GM12891 (cell line): Measurements from ENCODE around the gene PPP4R4.

Experiments used
- POLR2A ChIP-seq: IDR thresholded peaks from 2 replicates; pipeline ENCODE4 v1.6.1; 2011; ENCODE audit warnings: low read depth, low read length, control low read depth
- POLR2AphosphoS5 ChIP-seq: IDR thresholded peaks from 2 replicates; pipeline ENCODE4 v1.6.1; 2011; ENCODE audit warnings: low read depth, low read length, control low read depth
- TAF1 ChIP-seq: IDR thresholded peaks from 2 replicates; pipeline ENCODE4 v1.6.1; 2011; ENCODE audit warnings: low read depth, low read length, control low read depth

DNA sequence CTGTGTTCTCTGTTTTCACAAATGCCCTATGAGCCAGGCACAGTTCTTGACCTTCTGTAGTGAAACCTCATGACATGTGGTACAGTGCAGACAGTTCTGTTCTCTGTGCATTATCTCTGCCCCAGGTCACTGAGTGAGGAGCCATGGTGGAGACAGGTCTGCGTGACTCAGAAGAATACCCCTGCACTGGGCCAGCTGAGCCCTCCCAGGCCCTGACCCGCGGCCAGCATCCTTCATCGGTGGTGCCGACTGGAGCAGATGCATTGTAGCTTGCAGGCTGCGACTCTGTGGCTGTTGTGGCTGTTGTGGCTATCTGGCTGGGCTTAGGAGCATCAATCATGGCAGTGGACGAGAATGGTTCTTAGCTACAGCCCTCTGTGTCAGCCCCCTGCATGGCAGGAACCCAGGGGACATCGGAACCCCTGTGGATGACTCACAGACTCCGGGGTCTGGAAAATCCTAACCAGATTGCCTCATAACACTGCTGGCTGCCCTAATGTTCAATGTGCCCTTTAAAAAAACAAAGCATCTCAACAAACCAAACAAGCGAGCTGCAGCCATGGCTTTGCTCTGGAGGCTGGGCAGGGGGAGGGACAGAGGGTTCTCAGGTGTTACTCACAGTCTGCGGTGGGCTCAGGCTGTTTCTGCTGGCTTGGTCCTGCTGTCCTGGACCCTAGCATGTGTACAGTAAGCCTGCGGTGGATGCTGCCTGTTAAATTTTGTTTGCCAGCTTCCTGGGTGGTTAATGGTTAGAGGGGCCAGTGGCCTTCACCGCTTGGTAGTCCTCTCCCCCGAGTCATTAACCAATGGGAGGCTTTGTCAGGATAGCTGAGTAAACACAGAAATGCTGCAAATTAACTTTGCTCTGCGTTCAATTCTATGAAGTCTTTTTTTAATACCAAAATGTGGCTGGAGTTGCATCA is 148.8 kb downstream of the PPP4R4 start, which contains the start of gene SERPINA6:
- TF ChIP-seq POLR2A (no peak), POLR2AphosphoS5 (no peak), TAF1 (no peak)
